Germinal center (tissue), 1 donor: ENCODE measurements around the gene PCDHA1.

ENCODE experiments used
- DNase-seq: peaks from one replicate; pipeline ENCODE4 v3.0.0; 2012; ENCODE audit warnings: mixed read lengths, low spot score

PCDHA1 gene

DNA sequence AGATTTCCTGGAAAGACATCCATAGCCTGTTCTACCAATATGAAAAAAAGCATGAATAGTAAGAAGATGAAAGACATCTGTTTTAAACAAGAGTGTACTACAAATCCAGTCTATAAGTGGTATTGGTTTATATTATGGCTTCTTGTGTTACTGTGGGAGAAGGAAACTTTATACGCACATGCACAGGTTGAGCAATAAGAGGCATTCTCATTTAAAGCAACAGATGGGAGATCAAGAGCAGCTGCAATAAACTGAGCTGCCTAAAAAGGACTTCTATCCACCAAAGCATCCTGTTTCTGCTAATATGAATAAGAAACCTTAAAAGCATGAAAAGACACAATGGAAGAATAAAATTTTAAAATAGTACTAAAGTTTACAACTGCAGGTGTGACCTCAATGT is 256.6 kb downstream of the PCDHA1 start:
- DNase-seq = no peak

DNA sequence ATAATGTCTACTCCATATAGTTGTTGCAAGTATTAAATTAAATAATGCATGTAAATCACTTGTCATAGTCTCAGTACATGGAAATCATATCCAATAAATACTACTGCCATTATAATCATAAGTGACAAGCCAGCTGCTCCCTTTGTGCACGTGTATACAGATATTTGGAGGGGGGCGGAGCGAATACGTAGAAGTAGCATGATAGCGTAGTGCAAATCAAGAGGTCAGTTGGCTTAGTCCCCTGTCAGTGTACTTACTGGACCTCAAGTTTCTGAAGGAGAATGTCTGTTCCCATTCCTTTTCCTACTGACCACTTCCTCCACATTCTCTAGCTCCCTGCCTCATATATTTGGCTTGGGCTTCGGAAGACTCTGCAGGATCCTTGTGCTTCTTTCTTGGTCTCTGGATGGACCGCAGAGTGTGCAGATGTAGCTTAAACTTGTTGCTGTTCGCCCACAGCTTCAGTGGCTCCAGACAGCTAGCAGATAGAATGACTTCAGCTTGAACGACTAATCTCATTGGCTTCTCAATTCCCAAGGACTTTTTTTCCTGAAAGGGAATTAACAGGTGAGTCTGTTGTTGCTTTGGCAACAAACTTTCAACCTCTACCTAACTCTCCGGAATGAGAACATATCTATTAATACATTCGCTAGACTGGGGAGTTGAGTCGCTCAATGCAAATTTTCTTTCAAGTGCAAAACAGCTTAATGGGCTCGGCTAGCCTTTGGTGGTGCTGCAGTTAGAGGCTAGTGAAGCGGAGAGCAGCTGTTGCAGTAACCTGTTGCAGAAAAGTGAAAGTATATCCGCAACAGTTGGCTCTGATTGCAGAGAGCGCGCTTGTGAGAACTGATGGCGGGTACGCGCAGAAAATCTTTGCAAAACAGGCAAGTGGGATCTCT is 264.9 kb downstream of the PCDHA1 start, which contains the start of gene PCDHB1:
PCDHB1 (plus strand) TSS at position 753 of the 899 bp plus-strand sequence; CDS start at position 850, 97 bp downstream.
- DNase-seq = no peak

DNA sequence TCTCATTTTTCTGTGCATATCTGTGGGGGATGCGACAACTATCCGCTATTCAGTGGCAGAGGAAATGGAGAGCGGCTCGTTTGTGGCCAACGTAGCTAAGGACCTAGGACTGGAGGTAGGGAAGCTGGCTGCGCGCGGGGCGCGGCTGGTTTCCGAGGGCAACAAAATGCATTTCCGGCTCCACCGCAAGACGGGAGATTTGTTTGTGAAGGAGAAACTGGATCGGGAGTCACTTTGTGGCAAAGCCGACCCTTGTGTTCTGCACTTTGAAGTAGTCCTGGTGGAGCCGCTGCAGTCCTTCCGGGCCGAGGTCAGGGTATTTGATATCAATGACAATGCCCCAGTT is 265.6 kb downstream of the PCDHA1 start:
- DNase-seq = no peak
